ENCODE data around the gene UBQLN3.
A peak's percentile ranks its signal among the peaks of the same experiment; 100 is the strongest.

Gene UBQLN3

DNA sequence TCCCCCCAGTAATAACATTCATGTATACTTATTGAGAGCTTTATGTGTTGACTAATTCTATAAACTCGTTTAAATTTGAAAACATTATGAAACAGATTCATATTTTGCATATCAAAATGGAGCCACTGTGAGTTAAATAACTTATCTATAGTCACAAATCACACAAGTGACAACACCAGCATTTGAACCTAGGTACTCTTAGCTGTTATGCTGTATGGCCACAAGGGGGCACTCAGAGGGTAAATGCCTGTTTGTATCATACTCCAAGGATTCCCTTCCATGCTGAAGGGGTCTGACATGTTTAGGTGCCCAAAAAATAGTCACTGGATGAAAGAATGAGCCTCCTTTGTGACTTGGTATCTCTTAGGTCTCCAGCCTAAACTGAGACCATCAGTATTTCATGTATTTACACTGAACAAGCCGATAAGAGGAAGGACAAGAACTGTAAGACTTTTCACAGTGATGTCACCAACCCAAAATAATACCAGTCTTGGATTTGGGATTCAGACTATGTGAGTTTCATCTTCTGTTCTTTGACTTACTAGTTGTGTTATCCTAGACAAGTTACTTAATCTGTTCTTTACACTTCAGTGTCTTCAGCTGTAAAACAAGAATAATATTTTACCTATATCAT is 33.5 kb downstream of the UBQLN3 start:
- peak; percentile 72 for DNase-seq (ENCODE audit: low spot score)
- in situ Hi-C loops (cut with MboI; ENCODE audit: low pct_unique_long_range_greater_than_20kb, low sequenced_read_pairs, unreplicated experiment) = loop anchor here (25.0 kb wide), 1 partner anchor 336 kb away; the partner anchor contains the start of gene OR52N2

DNA sequence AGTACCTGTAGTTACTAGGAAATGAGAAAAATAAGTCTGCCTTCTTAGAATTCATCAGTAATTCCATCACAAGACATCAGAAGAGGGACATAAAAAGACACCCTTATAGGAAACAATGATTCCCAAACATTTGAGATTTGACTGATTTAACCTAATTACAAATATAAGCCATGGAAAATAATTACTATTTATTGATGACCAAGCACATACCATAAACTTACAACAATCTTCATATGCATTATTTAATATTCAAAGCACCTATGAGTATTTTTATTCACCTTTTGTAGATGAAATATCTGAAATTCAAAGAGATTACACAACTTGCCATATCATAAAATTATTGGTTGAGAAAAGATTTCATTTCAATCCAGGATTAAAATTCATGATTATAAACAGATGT is 35.8 kb downstream of the UBQLN3 start:
- no peak for DNase-seq (ENCODE audit: low spot score)
- in situ Hi-C loops (cut with MboI; ENCODE audit: low pct_unique_long_range_greater_than_20kb, low sequenced_read_pairs, unreplicated experiment) = no loop called here
- TF ChIP-seq, protein P1, sequence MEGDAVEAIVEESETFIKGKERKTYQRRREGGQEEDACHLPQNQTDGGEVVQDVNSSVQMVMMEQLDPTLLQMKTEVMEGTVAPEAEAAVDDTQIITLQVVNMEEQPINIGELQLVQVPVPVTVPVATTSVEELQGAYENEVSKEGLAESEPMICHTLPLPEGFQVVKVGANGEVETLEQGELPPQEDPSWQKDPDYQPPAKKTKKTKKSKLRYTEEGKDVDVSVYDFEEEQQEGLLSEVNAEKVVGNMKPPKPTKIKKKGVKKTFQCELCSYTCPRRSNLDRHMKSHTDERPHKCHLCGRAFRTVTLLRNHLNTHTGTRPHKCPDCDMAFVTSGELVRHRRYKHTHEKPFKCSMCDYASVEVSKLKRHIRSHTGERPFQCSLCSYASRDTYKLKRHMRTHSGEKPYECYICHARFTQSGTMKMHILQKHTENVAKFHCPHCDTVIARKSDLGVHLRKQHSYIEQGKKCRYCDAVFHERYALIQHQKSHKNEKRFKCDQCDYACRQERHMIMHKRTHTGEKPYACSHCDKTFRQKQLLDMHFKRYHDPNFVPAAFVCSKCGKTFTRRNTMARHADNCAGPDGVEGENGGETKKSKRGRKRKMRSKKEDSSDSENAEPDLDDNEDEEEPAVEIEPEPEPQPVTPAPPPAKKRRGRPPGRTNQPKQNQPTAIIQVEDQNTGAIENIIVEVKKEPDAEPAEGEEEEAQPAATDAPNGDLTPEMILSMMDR (IDR thresholded peaks at IDR 0.05; ENCODE audit: extremely low read depth, insufficient read depth, missing control alignments) = no peak

More for the DNA sequence above, 33.5 kb downstream of the UBQLN3 start:
- TF ChIP-seq, protein P1 (IDR thresholded peaks at IDR 0.05; ENCODE audit: extremely low read depth, insufficient read depth, missing control alignments) = peak; percentile 79

DNA sequence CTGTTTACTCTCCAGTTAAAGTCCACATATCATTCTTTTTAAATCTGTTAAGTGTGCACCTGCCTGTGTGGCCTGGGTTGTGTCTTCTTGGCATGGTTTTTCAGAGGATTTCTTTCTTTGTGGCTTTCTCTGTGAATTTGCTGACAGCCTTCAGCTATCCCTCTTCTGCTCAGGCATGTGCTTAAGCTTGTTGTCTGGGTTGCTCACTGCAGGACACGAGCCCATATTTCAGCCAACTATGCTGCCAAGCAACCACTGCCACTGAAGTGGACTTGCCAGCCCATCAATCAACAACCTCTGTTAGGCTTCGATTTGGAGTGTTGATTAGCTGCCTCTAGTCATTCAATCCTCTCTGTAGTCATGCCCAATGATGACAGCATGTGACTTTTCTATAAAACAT is 42.2 kb downstream of the UBQLN3 start:
- TF ChIP-seq, protein P1 (IDR thresholded peaks at IDR 0.05; ENCODE audit: extremely low read depth, insufficient read depth, missing control alignments) = no peak
- in situ Hi-C loops (cut with MboI; ENCODE audit: low pct_unique_long_range_greater_than_20kb, low sequenced_read_pairs, unreplicated experiment) = no loop called here
- no peak for DNase-seq (ENCODE audit: low spot score)

DNA sequence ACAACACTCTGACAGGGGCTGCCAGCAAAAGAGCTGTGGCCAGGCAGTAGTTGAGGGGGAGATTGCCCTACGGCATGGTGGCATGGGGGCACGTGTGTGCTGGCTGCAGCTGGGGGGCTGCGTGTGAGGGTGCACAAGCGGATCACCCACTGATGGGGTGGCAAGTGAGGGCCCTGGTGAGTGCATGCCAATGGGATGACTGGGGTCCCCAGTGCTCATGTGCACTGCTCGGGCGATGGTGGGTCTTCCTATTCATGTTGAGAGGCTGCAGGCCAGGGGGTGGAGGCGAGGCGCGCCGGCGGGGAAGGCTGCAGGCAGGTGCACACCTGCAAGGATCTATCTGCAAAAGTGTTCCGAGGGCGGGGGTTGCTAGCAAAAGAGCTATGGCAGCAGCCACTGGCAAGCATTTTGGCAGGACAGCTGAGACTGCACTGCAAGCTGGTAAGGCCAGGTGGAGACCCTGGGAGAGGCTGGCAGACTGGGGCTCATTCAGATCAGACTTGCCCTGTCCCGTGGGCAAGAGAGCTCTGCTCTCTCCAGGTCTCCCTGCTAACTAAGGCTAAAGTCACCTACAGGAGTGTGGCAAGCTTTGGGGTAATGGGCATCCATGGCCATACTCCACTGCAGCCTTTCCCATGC is 48.7 kb downstream of the UBQLN3 start:
- TF ChIP-seq, protein P1 (IDR thresholded peaks at IDR 0.05; ENCODE audit: extremely low read depth, insufficient read depth, missing control alignments) = no peak
- in situ Hi-C loops (cut with MboI; ENCODE audit: low pct_unique_long_range_greater_than_20kb, low sequenced_read_pairs, unreplicated experiment) = no loop called here
- DNase-seq (ENCODE audit: low spot score) = no peak
